ENCODE results near the gene PDGFRA. TPM values are rescaled to one million over a fixed set of nuclear protein-coding genes. Genes with fewer than 3 reads are reported as not detected.

Gene PDGFRA
- total RNA-seq, 1 experiment from 2014 or later = not detected

GRCh38 chr4:54271464-54271863 lies 42.4 kb downstream of the PDGFRA start:
- no peaks in the 10 kb centered on the region for H3K27me3 ChIP-seq (ENCODE audit: insufficient read depth, low read depth)
- intact Hi-C loops (cut with micrococcal nuclease; ENCODE audit: unreplicated experiment) = no loop called here
- no peaks in the 10 kb centered on the region for H3F3A ChIP-seq (ENCODE audit: insufficient read depth, low read depth)
- H3K4me2 ChIP-seq = no peak overlapping the region
- H4K20me1 ChIP-seq (ENCODE audit: insufficient read depth) = no peaks in the 10 kb centered on the region
- no peak for TF ChIP-seq CTCF (conservative IDR thresholded peaks at IDR 0.05)
- TF ChIP-seq EZH2 (IDR thresholded peaks at IDR 0.05; ENCODE audit: low read depth) = no peak
- no peak overlapping the region for H3K27ac ChIP-seq
- no peaks in the 10 kb centered on the region for H3K4me1 ChIP-seq (replicated peaks; ENCODE audit: insufficient read depth)
- no peak overlapping the region for H2AFZ ChIP-seq
- no peaks in the 10 kb centered on the region for H3K9me3 ChIP-seq (ENCODE audit: insufficient read depth, low read depth)
- ChIA-PET POLR2A (ENCODE audit: unreplicated experiment) (no interaction called here), CTCF (no interaction called here)
- H3K9me2 ChIP-seq (ENCODE audit: insufficient read depth) = no peaks in the 10 kb centered on the region
- H3K79me2 ChIP-seq (ENCODE audit: low read depth) = no peaks in the 10 kb centered on the region
- DNase-seq = no peak
- H3K4me3 ChIP-seq = no peak overlapping the region
- BruUV-seq (replicated peaks) = no TSS peak
- H3K36me3 ChIP-seq (ENCODE audit: low read depth) = no peaks in the 10 kb centered on the region

- intact Hi-C loops (cut with micrococcal nuclease; ENCODE audit: unreplicated experiment) = no loop called here
- H2AFZ ChIP-seq = no peak overlapping the region
- ChIA-PET POLR2A (ENCODE audit: unreplicated experiment) (no interaction called here), CTCF (no interaction called here)
- DNase-seq = no peak
- H4K20me1 ChIP-seq (ENCODE audit: insufficient read depth) = no peaks in the 10 kb centered on the region
- no peaks in the 10 kb centered on the region for H3K79me2 ChIP-seq (ENCODE audit: low read depth)
- BruUV-seq (replicated peaks) = no TSS peak
- no peaks in the 10 kb centered on the region for H3K4me1 ChIP-seq (replicated peaks; ENCODE audit: insufficient read depth)
- H3K9me3 ChIP-seq (ENCODE audit: insufficient read depth, low read depth) = no peaks in the 10 kb centered on the region
- H3K27ac ChIP-seq = no peak overlapping the region
- H3K36me3 ChIP-seq (ENCODE audit: low read depth) = no peaks in the 10 kb centered on the region
- no peak overlapping the region for H3K4me2 ChIP-seq
- H3K9me2 ChIP-seq (ENCODE audit: insufficient read depth) = no peaks in the 10 kb centered on the region
- TF ChIP-seq CTCF (conservative IDR thresholded peaks at IDR 0.05) (no peak), EZH2 (IDR thresholded peaks at IDR 0.05; ENCODE audit: low read depth) (no peak)
- H3K27me3 ChIP-seq (ENCODE audit: insufficient read depth, low read depth) = no peaks in the 10 kb centered on the region
- no peaks in the 10 kb centered on the region for H3F3A ChIP-seq (ENCODE audit: insufficient read depth, low read depth)
- H3K4me3 ChIP-seq = no peak overlapping the region
These were observed 43.0 kb downstream of the PDGFRA start for GRCh38 chr4:54272051-54272450.

GRCh38 chr4:54274264-54274663 lies 45.2 kb downstream of the PDGFRA start:
- TF ChIP-seq CTCF (conservative IDR thresholded peaks at IDR 0.05) = no peak
- no peak for TF ChIP-seq EZH2 (IDR thresholded peaks at IDR 0.05; ENCODE audit: low read depth)
- Histone ChIP-seq H3K27ac (no peak overlapping the region), H3K9me2 (ENCODE audit: insufficient read depth) (no peaks in the 10 kb centered on the region), H4K20me1 (ENCODE audit: insufficient read depth) (no peaks in the 10 kb centered on the region), H3K4me2 (no peak overlapping the region), H3K36me3 (ENCODE audit: low read depth) (no peaks in the 10 kb centered on the region), H2AFZ (no peak overlapping the region), H3K27me3 (ENCODE audit: insufficient read depth, low read depth) (no peaks in the 10 kb centered on the region), H3K79me2 (ENCODE audit: low read depth) (no peaks in the 10 kb centered on the region), H3K4me1 (replicated peaks; ENCODE audit: insufficient read depth) (no peaks in the 10 kb centered on the region), H3F3A (ENCODE audit: insufficient read depth, low read depth) (no peaks in the 10 kb centered on the region), H3K4me3 (no peak overlapping the region), H3K9me3 (ENCODE audit: insufficient read depth, low read depth) (no peaks in the 10 kb centered on the region)
- ChIA-PET POLR2A (ENCODE audit: unreplicated experiment) (no interaction called here), CTCF (no interaction called here)
- DNase-seq = no peak
- intact Hi-C loops (cut with micrococcal nuclease; ENCODE audit: unreplicated experiment) = no loop called here
- no TSS peak for BruUV-seq (replicated peaks)

All from PC-9 (cell line).